ENCODE results near the gene C2.
"Not testable (repeated sequence)": the region's sequence is repeated elsewhere in the genome, so short reads cannot be mapped to it uniquely, and the experiment has no call there.

The C2 gene

DNA sequence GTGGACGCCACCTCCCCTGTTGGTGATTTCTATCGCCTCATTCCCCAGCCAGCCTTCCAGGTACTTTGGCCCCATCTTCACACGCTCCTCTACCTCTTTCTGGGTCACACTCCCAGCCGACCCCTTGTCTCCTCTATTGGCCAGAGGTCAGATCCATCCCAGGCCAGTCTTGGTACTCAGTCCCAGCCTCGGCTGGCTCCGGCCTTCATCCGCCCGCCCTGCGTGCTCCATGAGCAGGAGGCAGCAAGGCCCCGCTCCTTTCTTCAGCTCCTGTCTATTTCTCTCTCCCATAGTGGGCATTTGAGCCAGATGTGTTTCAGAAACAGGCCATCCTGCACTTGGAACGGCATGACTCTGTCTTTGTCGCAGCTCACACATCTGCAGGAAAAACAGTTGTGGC is 34.1 kb downstream of the C2 start:
- no peak for DNase-seq

DNA sequence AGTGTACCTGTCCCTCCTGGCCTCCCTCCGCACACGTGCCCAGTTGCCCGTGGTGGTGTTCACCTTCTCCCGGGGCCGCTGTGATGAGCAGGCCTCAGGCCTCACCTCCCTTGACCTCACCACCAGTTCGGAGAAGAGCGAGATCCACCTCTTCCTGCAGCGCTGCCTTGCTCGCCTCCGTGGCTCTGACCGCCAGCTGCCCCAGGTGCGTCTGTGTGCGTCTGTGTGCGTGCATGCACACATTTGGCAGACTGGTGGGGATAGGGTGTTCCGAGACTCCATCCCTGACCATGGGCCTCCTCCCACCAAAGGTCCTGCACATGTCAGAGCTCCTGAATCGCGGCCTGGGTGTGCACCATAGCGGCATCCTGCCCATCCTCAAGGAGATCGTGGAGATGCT is 36.4 kb downstream of the C2 start:
- no peak for DNase-seq

DNA sequence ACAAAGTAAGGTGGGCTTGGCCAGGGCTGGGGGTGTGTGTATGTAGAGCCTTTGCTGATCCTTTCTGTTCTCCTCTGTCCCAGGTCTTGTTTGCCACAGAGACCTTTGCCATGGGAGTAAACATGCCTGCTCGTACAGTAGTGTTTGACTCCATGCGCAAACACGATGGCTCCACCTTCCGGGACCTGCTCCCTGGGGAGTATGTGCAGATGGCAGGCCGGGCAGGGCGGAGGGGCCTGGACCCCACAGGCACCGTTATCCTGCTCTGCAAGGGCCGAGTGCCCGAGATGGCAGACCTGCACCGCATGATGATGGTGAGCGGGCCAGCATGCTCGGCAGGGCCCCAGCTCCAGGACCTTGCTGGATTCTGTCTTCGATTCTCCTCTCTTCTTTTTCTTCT is 38.2 kb downstream of the C2 start:
- DNase-seq: no peak

DNA sequence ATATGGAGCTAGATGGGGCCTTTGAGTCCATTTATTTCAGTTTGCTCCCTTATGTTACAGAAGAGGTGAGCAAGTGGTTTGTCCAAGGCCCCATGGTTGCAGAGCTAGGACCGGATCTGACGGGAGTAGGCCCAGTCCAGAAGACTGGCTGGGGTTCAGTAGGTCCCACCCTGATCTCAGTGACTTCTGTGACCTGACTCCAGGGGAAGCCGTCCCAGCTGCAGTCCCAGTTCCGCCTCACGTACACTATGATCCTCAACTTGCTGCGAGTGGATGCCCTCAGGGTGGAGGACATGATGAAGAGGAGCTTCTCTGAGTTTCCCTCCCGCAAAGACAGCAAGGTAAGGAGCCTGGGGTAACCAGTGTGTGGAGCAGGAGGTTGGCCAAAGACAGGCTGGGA is 39.0 kb downstream of the C2 start:
- no peak for DNase-seq

DNA sequence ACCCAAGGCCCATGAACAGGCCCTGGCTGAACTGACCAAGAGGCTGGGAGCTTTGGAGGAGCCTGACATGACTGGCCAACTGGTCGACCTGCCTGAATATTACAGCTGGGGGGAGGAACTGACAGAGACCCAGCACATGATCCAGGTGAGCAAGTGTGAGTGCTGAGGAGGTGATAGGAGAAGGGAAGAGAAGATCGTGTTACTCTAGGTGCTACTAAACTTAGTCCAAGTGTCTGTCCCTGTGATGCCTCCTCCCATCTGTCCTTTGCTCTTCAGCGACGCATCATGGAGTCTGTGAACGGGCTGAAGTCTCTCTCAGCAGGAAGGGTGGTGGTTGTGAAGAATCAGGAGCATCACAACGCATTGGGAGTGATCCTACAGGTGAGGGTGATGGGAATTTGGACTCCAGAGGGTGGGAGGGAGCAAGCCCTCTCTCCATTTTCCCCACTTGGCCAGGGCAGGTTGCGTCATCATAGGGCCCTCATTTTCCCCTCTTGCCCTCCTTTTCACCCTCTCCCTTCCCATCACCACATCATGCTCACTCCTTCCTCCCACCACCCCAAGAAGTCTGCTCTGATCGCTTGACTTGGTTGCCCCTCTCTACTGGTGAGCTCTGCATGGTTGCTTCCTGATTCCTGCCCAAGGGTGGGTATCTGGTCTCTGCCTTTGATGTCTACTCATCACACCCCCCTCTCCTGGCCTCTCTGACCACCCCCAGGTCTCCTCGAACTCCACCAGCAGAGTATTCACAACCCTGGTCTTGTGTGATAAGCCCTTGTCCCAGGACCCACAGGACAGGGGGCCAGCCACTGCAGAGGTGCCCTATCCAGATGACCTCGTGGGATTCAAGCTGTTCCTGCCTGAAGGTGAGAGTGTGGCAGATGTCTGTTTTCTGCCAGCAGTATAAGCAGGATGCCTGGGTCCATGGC is 39.7 kb downstream of the C2 start:
- no peak for DNase-seq

DNA sequence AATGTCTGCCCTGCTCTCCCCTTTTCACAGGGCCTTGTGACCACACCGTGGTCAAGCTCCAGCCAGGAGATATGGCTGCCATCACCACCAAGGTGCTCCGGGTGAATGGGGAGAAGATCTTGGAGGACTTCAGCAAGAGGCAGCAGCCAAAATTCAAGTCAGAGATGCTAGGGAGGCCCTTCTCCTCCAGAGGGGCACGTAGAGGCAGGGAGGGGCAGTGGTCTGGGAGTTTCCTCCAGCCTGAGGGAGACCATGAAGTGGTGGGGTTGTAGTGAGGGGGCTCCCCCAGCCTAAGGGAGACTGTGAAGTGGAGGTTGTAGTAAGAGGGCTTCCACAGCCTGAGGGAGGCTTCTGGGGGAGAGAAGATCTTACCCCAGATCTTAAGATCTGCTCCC is 40.4 kb downstream of the C2 start:
- no peak for DNase-seq

DNA sequence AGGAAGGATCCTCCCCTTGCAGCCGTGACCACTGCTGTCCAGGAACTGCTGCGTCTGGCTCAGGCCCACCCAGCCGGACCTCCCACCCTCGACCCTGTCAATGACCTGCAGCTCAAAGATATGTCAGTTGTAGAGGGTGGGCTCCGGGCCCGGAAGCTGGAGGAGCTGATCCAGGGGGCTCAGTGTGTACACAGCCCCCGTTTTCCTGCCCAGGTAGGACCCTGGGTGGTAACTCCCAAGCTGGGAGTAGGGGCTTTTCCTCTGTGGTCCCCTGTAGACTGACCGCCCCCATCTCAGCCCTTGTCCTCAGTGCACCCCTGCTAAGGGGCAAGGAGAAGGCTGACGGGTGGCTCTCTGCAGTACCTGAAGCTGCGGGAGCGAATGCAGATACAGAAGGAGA is 40.8 kb downstream of the C2 start:
- DNase-seq: no peak

DNA sequence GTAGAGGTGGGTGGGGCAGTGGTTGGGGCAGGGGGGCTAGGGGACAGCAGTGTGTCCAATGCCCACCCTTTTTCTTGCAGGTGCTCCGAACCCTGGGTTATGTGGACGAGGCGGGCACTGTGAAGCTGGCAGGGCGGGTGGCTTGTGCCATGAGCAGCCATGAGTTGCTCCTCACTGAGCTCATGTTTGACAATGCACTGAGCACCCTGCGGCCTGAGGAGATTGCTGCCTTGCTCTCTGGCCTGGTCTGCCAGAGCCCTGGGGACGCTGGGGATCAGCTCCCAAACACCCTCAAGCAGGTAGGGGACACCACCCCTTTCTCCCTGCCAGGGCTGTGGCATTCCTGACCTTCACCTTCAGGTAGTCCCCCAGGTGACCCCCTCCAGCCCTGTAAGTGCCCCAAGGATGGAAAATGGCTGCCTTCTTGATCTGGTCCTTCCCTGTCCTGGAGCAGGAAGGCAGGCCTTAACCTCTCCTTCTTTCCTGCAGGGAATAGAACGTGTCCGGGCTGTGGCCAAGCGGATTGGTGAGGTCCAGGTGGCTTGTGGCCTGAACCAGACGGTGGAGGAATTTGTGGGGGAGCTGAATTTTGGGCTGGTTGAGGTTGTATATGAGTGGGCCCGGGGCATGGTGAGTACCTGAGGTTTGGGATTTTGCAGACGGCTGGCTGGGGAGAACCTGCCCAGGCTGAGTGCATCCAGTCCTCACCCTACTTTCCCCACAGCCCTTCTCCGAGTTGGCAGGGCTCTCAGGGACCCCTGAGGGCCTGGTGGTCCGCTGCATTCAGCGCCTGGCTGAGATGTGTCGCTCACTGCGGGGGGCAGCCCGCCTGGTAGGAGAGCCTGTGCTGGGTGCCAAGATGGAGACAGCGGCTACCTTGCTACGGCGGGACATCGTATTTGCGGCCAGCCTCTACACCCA is 41.5 kb downstream of the C2 start:
- no peak for DNase-seq

DNA sequence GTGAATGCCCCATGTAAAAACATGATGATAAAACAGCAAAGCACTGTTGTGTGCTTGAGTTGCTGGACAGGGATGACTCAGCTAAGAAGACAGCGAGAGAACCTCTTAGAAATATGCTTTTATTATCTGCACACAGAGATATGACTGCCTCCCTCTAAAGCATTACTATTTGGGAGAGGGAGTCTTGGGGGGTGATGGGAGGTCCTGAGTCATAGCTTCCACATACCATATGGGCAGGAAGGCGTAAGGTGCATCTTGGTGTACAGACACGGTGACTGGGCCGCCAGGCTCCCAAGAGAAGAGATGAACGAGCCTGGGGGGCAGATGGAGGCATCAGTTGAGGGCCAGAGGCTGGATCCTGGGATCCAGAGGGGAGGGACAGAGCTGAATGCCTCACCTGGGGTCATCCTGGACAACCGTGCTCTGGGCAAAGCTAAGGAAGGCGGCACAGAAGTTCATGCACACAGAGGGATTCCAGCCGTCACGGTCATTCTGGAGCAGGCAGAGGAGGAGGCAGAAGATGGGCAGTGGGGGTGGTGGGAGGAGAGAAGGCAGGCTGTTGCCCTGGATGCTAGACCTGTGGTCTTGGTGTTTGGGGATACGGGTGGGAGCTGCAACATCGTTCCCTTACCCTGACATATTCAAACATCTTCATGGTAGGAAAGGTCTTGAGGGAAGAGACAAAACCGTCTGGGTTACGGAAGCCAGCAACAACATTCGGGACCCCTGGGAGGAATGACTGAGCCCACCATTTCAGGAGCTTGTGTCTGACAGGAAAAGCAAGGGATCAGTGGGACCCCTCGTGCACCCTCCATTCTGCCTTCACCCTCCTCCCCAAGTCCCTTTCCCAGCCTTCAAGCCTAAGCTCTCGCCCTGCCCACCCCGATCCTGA is 42.4 kb downstream of the C2 start:
- DNase-seq: no peak

DNA sequence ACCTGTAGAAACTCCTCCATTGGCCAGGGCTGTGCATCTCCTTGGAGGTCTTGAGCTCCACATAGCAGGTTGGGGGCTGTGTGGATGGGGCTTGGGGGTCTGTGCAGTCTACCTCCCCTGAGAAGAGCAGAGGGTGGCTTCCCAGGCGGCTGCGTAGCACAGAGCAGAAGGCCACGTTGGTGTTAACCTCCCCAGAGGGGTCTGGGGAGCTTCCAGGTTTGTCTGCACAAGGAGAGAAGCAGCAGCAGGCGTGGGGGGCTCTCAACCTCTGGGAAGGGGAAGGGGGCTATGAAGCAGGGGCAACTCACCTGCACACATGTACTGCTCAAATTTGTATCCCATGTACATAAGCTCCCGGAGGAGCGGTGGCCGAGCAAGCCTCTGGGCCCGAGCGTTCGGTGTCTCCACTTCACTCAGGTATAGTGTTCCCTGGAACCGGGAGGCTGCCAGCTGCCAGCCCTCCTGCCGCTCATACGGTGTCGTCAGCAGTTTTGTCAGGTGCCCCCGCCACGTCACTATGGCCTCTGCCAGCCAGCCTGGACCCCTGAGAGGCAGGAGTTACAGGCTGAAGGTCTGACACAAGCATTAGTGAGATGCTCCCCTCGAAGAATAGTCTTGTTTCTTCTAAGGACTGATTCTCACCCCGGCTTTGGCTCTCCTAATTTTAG is 43.2 kb downstream of the C2 start:
- peak; percentile 19 for DNase-seq

DNA sequence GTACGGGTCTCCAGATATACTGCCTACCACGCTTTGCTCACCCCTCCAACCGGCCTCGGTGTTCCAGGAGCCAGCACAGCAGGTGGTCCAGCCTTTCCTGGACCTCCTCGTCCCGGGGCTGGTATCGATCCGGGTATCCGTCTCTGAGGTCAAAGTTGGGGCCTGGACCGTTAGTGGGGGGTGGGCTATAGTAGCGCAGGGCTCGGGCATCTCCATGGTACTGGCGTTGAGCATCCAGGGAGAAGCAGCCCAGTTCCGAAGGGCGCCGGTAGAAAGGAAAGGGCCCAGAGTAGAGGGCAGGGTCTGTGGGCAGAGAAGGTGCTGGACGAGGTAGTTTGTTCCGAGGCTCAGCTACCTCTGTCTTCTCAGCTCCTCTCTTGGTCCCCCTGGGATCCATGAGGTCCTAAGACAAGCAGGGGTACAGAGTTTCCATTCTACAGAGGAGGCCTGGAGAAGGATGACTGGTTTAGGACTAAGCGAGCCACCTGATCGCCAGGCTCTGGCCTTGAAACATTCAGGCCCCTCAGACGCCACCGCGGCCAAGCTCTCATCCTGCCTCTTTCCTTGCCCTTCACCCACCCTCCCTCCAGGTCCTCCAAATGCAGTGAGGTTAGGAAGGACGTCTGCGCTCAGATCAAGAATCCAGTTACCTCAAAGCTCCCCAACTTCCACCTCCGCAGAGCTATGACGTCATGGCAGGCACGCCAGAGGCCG is 43.9 kb downstream of the C2 start:
- DNase-seq: no peak

DNA sequence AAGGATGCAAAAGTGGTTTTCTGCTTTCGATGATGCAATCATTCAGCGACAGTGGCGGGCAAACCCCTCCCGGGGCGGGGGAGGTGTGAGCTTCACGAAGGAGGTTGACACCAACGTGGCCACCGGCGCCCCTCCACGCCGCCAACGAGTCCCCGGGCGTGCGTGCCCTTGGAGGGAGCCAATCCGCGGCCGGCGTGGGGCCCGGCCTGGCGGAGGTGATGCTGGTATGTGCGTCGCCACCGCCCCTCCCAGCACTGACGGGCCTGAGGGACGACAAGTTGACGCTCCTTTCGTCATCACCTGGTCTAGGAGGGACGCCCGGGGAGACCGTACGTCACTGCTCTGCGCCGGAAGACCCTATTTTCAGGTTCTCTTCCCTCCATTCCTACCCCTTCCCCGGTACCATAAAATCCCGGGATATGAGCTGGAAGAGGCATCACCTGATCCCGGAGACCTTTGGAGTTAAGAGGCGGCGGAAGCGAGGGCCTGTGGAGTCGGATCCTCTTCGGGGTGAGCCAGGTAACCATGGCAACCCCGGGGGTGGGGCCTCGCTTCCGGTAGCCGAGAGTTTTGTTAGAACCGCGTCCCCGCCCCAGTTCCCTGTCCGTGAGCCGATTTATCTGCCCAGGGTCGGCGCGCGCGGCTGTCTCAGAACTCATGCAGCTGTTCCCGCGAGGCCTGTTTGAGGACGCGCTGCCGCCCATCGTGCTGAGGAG is 44.6 kb downstream of the C2 start, which contains the start of gene DXO:
Gene DXO, minus strand, starts transcription at position 146 of the 716 bp plus-strand sequence. CDS start 463 bp downstream, outside the sequence.
- DNase-seq: peak; percentile 98

DNA sequence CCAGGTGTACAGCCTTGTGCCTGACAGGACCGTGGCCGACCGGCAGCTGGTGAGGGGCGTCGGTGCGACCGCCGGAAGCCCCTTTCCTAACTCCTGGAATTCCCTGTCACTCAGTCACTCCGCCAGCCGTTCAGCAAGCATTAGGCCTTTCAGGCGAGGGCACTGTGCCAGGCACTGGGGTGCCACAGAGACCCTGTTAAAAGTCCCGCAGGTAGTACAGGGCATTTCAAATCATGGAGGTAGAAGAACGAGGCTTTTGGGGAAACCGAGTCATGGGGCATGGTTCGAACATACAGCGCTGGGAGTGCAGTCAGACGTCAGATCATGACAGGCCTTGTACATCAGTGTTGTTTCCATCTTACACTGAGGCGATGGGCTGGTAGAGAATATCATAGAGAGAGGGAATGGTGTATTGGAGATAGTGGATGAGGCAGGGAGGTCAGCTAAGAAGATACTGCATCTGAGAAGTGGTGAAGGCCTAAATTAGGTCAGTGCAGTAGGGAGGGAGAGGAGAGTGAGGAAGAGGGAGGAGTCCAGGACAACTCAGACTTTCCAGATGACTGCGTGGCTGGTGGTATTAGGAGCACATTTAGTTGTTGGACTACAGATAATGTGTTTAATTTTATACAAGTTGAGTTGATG is 45.3 kb downstream of the C2 start:
- no peak for DNase-seq

DNA sequence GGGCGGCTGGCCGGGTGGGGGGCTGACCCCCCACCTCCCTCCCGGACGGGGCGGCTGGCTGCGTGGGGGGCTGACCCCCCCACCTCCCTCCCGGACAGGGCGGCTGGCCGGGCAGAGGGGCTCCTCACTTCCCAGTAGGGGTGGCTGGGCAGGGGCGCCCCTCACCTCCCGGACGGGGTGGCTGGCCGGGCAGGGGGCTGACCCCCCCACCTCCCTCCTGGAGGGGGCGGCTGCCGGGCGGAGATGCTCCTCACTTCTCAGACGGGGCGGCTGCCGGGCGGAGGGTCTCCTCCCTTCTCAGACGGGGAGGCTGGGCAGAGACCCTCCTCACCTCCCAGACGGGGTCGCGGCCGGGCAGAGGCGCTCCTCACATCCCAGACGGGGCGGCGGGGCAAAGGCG is 48.5 kb downstream of the C2 start:
- DNase-seq: not testable (repeated sequence)

DNA sequence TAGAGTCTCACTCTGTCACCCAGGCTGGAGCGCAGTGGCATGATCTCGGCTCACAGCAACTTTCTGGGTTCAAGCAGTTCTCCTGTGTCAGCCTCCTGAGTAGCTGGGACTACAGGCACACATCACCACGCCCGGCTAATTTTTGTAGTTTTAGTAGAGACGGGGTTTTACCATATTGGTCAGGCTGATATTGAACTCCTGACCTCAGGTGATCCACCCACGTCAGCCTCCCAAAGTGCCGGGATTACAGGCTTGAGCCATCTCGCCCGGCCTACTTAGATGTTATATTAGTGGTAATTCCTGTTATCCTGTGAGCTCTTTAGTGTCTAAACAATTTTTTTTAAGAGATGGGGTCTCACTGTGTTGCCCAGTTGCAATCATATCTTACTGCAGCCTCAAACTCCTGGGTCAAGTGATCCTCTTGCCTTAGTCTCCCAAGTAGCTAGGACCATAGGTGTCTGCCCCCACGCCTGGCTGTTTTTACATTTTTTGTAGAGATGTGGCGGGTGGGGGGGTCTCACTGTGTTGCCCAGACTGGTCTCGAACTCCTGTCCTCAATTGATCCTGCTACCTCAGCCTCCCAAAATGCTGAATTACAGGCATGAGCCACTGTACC is 50.4 kb downstream of the C2 start:
- DNase-seq: no peak

DNA sequence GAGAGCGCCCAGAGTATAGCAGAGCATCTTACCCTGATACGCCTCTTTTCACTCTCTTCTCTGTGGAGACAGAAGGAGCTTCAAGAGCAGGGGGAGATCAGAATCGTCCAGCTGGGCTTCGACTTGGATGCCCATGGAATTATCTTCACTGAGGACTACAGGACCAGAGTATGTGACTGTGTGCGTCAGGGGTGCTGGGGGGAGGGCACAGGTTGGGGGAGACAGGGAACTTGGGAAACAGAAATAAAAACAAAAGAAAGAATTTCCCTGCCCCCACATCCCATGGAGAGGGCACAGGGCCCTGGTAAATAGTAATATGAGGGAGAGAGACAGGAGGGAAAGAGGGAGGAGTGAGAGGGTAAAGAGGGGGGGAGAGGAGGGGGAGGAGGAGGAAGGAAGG is 51.3 kb downstream of the C2 start:
- no peak for DNase-seq

DNA sequence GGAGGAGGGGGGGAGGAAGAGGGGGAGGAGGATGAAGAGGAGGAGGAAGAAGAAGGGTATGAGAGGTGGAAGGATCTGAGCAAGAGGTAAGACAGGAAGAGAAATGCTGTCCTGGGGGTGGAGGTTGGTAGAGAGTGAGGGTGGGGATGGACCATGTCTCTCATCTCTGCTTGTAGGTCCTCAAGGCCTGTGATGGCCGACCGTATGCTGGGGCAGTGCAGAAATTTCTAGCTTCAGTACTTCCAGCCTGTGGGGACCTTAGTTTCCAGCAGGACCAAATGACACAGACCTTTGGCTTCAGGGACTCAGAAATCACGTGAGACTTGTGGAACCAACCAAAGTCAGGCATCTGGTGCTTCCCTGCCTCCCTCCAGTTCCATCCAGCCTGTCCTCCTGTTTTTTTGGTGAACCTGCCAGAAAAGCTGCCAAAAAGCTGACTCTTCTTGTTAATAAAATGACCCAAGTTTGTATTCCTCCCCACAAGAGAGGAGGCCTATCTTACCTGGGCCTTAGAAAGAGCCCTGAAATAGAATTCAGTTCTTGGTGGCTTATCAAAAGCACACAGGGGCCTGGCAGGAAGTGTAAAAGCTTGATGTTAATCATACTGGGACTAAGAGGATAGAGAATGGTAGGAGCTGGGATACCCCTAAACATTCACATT is 51.9 kb downstream of the C2 start:
- no peak for DNase-seq

DNA sequence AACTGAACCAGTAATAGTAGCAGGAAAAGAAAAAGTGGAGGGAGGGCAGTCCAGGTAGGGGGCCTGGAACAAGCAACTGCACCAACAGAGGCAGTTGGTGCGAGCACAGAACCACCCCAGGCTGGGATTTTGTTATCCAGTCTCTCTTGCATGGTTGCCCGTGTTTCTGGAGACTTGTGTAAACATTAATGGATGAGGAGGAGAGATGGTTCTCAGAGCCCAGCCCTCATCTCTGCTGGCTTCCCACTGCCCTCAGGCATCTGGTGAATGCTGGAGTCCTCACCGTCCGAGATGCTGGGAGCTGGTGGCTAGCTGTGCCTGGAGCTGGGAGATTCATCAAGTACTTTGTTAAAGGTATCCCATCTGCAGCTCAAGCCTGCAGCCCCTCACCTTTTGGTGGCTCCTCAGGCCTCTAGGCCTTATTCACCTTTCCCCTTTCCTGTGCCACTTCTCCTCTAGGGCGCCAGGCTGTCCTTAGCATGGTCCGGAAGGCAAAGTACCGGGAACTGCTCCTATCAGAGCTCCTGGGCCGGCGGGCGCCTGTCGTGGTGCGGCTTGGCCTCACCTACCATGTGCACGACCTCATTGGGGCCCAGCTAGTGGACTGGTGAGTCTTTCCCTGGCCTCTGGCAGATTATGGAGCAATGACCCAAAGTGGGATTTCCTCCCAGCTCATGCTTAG is 52.8 kb downstream of the C2 start:
- DNase-seq: not testable (repeated sequence)

DNA sequence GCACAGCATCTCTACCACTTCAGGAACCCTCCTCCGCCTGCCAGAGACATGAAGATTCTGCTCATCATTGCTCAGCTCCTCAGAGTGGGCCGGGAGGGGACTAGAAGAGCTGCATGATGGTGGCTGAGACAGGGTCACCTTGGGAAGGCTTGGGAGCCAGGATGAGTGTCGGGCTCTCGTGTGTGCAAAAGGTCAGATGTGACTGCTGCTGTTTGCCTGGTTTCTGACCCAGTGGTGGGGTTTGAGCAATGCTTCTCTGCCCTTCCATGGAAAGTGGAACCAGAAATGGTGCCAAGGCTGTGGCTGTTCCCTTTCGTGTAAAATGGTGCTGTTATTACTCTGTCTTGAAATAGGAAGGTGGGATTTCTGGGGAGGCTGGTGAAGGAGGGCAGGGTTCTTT is 53.5 kb downstream of the C2 start:
- DNase-seq: not testable (repeated sequence)

All from SHP77 treated with DMSO at 0.1 percent for 48 hours (cell line).